C4-2B (cell line): ENCODE measurements around the gene PCDHGA1.

Source experiments
- CTCF ChIP-seq: fragments of 450-650 bp; conservative IDR thresholded peaks from 2 replicates; pipeline ENCODE4 v1.5.1; 2017; ENCODE audit warnings: mild to moderate bottlenecking
- ZFX ChIP-seq: fragments of 450-650 bp; IDR thresholded peaks from 2 replicates; pipeline ENCODE4 v1.6.1; 2017

- TF ChIP-seq CTCF, result no peak
- TF ChIP-seq ZFX, result no peak
These were observed 135.0 kb downstream of the PCDHGA1 start for GRCh38 chr5:141465351-141465750.
